ENCODE results near the gene SOCS1. TPM values are rescaled to one million over a fixed set of nuclear protein-coding genes. Genes with fewer than 3 reads are reported as not detected.

SOCS1 gene
- total RNA-seq (2021) (2.3 and 2.6 TPM in 2 replicates), Bru-seq, nascent RNA (percentile 40 among the genes with signal in this experiment), BruChase-seq, experiment 1, labeled RNA remaining after a 2-hour chase (percentile 20 among the genes with signal in this experiment), BruChase-seq, experiment 2, labeled RNA remaining after a 6-hour chase (percentile 33 among the genes with signal in this experiment)
- long read RNA-seq, transcript SOCS1-201 (2 exons, 1,225 nt), result major isoform, 7 of 8 reads
- long read RNA-seq, partial matches to known transcripts, result 0 of 8 reads
- long read RNA-seq, other reads (novel, unspliced or antisense), result 0 of 8 reads

- TF ChIP-seq CTCF (conservative IDR thresholded peaks at IDR 0.05; ENCODE audit: low read depth, low read length), result peak; percentile 59
- no peak for TF ChIP-seq EZH2 (IDR thresholded peaks at IDR 0.05; ENCODE audit: borderline replicate concordance, low read depth, low read length, poor library complexity, severe bottlenecking)
- peak; percentile 84 for DNase-seq (ENCODE audit: low spot score)
Observed at GRCh38 chr16:11255737-11256660, at the start of gene SOCS1. TSS of gene SOCS1 (minus strand) at chr16:11256204. CDS start at chr16:11255478, 726 bp downstream.

GRCh38 chr16:11303405-11304138, 47.6 kb upstream of the SOCS1 start:
- intact Hi-C loops (cut with micrococcal nuclease; ENCODE audit: unreplicated experiment), result no loop called here
- Histone ChIP-seq H3K27ac (ENCODE audit: low read depth, low read length, poor library complexity, severe bottlenecking) (no peak overlapping the region), H3K36me3 (ENCODE audit: insufficient read depth, low read length, poor library complexity, severe bottlenecking) (no peaks in the 10 kb centered on the region), H3K4me3 (ENCODE audit: low read depth, low read length, poor library complexity, severe bottlenecking) (no peak overlapping the region), H3K4me1 (ENCODE audit: insufficient read depth, low read length, poor library complexity, severe bottlenecking) (no peaks in the 10 kb centered on the region), H3K9me3 (ENCODE audit: low read depth, low read length, poor library complexity, severe bottlenecking) (no peaks in the 10 kb centered on the region), H3K27me3 (replicated peaks; ENCODE audit: insufficient read depth, low read depth, low read length, poor library complexity) (no peaks in the 10 kb centered on the region)
- no TSS peak for BruUV-seq (replicated peaks)
- ChIA-PET POLR2A (ENCODE audit: low non-redundant PET) (no interaction called here), CTCF (no interaction called here)
- TF ChIP-seq CTCF (conservative IDR thresholded peaks at IDR 0.05; ENCODE audit: low read depth, low read length) (no peak), EZH2 (IDR thresholded peaks at IDR 0.05; ENCODE audit: borderline replicate concordance, low read depth, low read length, poor library complexity, severe bottlenecking) (no peak)
- DNase-seq (ENCODE audit: low spot score), result no peak

More at GRCh38 chr16:11255737-11256660, at the start of gene SOCS1:
- H3K4me3 ChIP-seq (ENCODE audit: low read depth, low read length, poor library complexity, severe bottlenecking), result peak within 1 kb of the TSS; percentile 73
- peaks cover 16% of the 10 kb centered on the region for H3K27me3 ChIP-seq (replicated peaks; ENCODE audit: insufficient read depth, low read depth, low read length, poor library complexity)
- no peaks in the 10 kb centered on the region for H3K36me3 ChIP-seq (ENCODE audit: insufficient read depth, low read length, poor library complexity, severe bottlenecking)
- intact Hi-C loops (cut with micrococcal nuclease; ENCODE audit: unreplicated experiment), result loop anchor here (5.0 kb wide), 1 partner anchor 154 kb away; no protein-coding TSS in a partner anchor
- POLR2A ChIA-PET (ENCODE audit: low non-redundant PET), result interaction anchor here (0.6 kb wide), 2 partner anchors 91 to 161 kb away, joined by 4 read pairs; no protein-coding TSS in a partner anchor
- CTCF ChIA-PET, result interaction anchor here (0.5 to 3.4 kb wide), 14 partner anchors 8 to 618 kb away, joined by 3 to 14 read pairs (median 4); partner anchors contain the start of gene DEXI
- no TSS peak for BruUV-seq (replicated peaks)
- H3K9me3 ChIP-seq (ENCODE audit: low read depth, low read length, poor library complexity, severe bottlenecking), result no peaks in the 10 kb centered on the region
- peaks cover 14% of the 10 kb centered on the region for H3K4me1 ChIP-seq (ENCODE audit: insufficient read depth, low read length, poor library complexity, severe bottlenecking)
- peak within 1 kb of the TSS; percentile 72 for H3K27ac ChIP-seq (ENCODE audit: low read depth, low read length, poor library complexity, severe bottlenecking)

- intact Hi-C loops (cut with micrococcal nuclease; ENCODE audit: unreplicated experiment), result no loop called here
- no peak for DNase-seq (ENCODE audit: low spot score)
- Histone ChIP-seq H3K36me3 (ENCODE audit: insufficient read depth, low read length, poor library complexity, severe bottlenecking) (no peaks in the 10 kb centered on the region), H3K4me1 (ENCODE audit: insufficient read depth, low read length, poor library complexity, severe bottlenecking) (no peaks in the 10 kb centered on the region), H3K4me3 (ENCODE audit: low read depth, low read length, poor library complexity, severe bottlenecking) (no peak overlapping the region), H3K27ac (ENCODE audit: low read depth, low read length, poor library complexity, severe bottlenecking) (no peak overlapping the region), H3K27me3 (replicated peaks; ENCODE audit: insufficient read depth, low read depth, low read length, poor library complexity) (no peaks in the 10 kb centered on the region), H3K9me3 (ENCODE audit: low read depth, low read length, poor library complexity, severe bottlenecking) (no peaks in the 10 kb centered on the region)
- TF ChIP-seq EZH2 (IDR thresholded peaks at IDR 0.05; ENCODE audit: borderline replicate concordance, low read depth, low read length, poor library complexity, severe bottlenecking) (no peak), CTCF (conservative IDR thresholded peaks at IDR 0.05; ENCODE audit: low read depth, low read length) (no peak)
- no TSS peak for BruUV-seq (replicated peaks)
- ChIA-PET CTCF (no interaction called here), POLR2A (ENCODE audit: low non-redundant PET) (no interaction called here)
Observed at GRCh38 chr16:11302977-11303376, 47.0 kb upstream of the SOCS1 start.

Measured in A673 (cell line).